Measurements from ENCODE around the gene ASIP.

DNA sequence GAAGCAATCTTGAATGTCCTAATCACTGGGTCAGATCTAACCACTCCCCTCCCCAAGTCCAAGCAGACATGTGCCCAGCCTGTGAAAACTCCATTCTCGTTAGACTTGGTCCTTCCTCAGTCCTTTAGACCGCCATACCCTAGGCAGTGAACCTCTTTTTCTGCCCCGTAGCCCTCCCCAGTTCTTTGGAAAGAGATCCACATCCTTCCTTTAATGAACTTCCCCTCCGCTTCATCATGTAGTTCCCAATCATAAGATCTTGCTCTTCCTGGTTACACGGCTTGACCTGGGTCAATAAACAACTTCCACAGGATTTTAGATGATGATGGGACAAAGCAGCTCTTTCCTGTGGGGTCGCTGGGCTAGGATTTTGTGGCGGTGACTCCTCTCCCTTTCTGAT, 52.4 kb downstream of the ASIP start:
- TF ChIP-seq, protein P1, sequence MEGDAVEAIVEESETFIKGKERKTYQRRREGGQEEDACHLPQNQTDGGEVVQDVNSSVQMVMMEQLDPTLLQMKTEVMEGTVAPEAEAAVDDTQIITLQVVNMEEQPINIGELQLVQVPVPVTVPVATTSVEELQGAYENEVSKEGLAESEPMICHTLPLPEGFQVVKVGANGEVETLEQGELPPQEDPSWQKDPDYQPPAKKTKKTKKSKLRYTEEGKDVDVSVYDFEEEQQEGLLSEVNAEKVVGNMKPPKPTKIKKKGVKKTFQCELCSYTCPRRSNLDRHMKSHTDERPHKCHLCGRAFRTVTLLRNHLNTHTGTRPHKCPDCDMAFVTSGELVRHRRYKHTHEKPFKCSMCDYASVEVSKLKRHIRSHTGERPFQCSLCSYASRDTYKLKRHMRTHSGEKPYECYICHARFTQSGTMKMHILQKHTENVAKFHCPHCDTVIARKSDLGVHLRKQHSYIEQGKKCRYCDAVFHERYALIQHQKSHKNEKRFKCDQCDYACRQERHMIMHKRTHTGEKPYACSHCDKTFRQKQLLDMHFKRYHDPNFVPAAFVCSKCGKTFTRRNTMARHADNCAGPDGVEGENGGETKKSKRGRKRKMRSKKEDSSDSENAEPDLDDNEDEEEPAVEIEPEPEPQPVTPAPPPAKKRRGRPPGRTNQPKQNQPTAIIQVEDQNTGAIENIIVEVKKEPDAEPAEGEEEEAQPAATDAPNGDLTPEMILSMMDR (IDR thresholded peaks at IDR 0.05; ENCODE audit: low read depth, low read length, poor library complexity, severe bottlenecking): no peak
- TF ChIP-seq EZH2phosphoT487 (IDR thresholded peaks at IDR 0.05; ENCODE audit: borderline replicate concordance, low read length): no peak

Data from DOHH2 (cell line).